Measurements from ENCODE around the gene SIPA1L2. TPM values are rescaled to one million over a fixed set of nuclear protein-coding genes. Genes with fewer than 3 reads are reported as not detected.

SIPA1L2 gene
- total RNA-seq, 4 donors from 2014 or later = 38.0 to 72.4 (median 44.6) TPM

DNA sequence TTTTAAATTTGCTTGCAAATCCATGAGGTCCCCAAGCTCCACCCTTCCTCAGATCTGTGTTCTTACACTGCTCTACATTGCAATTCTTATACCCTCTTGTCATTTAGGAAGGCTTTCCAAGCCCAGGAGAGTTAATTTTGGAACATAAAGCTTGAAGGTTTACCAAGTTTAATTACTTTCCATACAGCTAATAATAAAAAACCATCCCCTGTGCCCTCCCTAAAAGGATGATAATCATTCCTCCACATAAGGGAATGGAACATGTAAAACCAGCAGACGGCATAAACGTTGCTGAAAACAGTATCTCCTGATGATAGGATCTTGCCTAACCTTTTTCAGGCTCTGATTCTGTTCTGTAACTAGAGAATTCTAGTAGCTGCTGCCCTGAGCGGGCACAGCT is 23.9 kb upstream of the SIPA1L2 start:
- no peak for TF ChIP-seq POLR2A (IDR thresholded peaks at IDR 0.05)
- TF ChIP-seq, protein P1, sequence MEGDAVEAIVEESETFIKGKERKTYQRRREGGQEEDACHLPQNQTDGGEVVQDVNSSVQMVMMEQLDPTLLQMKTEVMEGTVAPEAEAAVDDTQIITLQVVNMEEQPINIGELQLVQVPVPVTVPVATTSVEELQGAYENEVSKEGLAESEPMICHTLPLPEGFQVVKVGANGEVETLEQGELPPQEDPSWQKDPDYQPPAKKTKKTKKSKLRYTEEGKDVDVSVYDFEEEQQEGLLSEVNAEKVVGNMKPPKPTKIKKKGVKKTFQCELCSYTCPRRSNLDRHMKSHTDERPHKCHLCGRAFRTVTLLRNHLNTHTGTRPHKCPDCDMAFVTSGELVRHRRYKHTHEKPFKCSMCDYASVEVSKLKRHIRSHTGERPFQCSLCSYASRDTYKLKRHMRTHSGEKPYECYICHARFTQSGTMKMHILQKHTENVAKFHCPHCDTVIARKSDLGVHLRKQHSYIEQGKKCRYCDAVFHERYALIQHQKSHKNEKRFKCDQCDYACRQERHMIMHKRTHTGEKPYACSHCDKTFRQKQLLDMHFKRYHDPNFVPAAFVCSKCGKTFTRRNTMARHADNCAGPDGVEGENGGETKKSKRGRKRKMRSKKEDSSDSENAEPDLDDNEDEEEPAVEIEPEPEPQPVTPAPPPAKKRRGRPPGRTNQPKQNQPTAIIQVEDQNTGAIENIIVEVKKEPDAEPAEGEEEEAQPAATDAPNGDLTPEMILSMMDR (IDR thresholded peaks at IDR 0.05) = no peak
- Histone ChIP-seq H3K27ac (no peak overlapping the region), H3K27me3 (no peaks in the 10 kb centered on the region), H3K4me1 (no peaks in the 10 kb centered on the region), H3K36me3 (no peaks in the 10 kb centered on the region), H3K9me3 (no peaks in the 10 kb centered on the region), H3K4me3 (no peak overlapping the region)
- DNase-seq = no peak

DNA sequence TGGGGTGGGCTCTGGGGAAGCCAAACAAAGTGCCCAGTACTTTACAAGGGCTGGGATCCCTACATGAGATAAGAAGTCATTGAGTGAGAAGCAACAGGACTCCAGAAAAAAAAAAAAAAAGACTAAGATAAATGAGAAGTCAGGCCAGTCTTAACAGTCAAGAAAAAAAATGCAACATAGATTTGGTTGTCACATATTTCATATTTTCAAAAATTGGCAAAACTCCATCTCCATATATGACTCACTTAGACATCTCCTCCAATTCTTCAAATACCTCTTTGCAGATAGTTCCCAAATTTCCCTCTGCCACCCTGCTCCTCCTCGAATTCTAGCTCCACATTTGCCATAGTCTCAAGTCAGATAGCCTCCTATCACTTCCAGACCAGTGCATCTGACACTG is 20.9 kb upstream of the SIPA1L2 start:
- H3K9me3 ChIP-seq = no peaks in the 10 kb centered on the region
- H3K36me3 ChIP-seq = no peaks in the 10 kb centered on the region
- H3K27ac ChIP-seq = no peak overlapping the region
- TF ChIP-seq, protein P1 (IDR thresholded peaks at IDR 0.05) = no peak
- no peak for TF ChIP-seq POLR2A (IDR thresholded peaks at IDR 0.05)
- no peak overlapping the region for H3K4me3 ChIP-seq
- no peaks in the 10 kb centered on the region for H3K27me3 ChIP-seq
- DNase-seq = no peak
- no peaks in the 10 kb centered on the region for H3K4me1 ChIP-seq

DNA sequence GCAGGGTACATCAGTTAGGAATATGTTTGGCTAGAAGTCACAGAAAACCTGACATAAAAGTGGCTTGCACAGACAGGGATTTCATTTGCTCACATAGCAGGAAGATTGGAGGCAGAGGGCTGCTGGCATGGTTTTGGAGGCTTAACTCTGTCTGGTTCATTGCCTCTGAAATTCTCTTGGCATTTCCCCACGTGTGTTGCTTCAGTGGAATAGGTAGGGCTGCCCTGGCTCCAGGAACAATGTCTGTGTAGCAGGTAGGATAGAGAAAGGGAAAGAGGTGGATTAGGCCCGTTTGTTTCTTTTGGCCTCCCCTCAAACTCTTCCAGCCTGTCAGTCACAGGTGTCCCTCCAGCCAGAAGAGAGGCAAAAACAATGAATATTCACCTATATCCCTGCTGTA is 20.5 kb upstream of the SIPA1L2 start:
- Histone ChIP-seq H3K27me3 (no peaks in the 10 kb centered on the region), H3K9me3 (no peaks in the 10 kb centered on the region), H3K4me1 (no peaks in the 10 kb centered on the region), H3K36me3 (no peaks in the 10 kb centered on the region), H3K4me3 (no peak overlapping the region), H3K27ac (no peak overlapping the region)
- no peak for DNase-seq
- TF ChIP-seq, protein P1 (IDR thresholded peaks at IDR 0.05) = no peak
- no peak for TF ChIP-seq POLR2A (IDR thresholded peaks at IDR 0.05)

DNA sequence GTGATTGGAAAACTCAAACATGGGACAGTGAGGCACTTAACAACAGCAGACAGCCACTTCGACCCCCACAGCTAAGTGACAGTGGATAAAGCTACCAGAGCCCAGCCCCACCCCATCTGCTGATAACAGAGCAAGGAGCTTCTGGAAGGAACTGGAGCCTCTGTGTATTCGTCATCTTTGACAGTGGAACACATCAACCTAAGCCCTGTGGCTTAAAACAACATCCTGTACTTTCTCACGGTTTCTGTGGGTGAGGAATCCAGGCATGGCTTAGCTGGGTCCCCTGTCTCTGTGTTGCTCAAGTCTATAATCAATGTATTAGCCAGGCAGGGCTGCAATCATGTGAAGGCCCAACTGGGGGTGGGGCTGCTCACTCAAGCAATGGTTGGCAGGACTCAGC is 18.4 kb upstream of the SIPA1L2 start:
- no peaks in the 10 kb centered on the region for H3K36me3 ChIP-seq
- H3K27ac ChIP-seq = no peak overlapping the region
- no peaks in the 10 kb centered on the region for H3K4me1 ChIP-seq
- TF ChIP-seq POLR2A (IDR thresholded peaks at IDR 0.05) = no peak
- TF ChIP-seq, protein P1 (IDR thresholded peaks at IDR 0.05) = no peak
- DNase-seq = no peak
- H3K27me3 ChIP-seq = no peaks in the 10 kb centered on the region
- H3K9me3 ChIP-seq = no peaks in the 10 kb centered on the region
- H3K4me3 ChIP-seq = no peak overlapping the region

DNA sequence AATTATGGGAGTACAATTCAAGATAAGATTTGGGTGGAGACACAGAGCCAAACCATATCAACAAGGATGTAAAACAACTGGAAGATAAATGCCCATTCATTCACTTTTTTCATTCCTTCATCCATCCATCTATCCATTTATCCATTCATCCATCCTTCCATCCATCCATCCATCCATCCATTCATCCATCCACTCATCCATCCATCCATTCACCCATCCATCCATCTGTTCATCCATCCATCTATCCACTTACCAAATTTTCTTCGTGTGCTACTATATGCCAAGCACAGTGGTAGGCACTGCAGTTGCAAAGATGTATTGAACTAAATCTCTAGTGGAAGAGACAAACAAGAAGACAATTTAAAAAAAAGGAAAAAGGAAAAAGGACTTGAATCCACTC is 14.3 kb upstream of the SIPA1L2 start:
- Histone ChIP-seq H3K27me3 (no peaks in the 10 kb centered on the region), H3K9me3 (no peaks in the 10 kb centered on the region), H3K36me3 (no peaks in the 10 kb centered on the region), H3K4me3 (no peak overlapping the region), H3K27ac (no peak overlapping the region), H3K4me1 (no peaks in the 10 kb centered on the region)
- TF ChIP-seq, protein P1 (IDR thresholded peaks at IDR 0.05) = no peak
- TF ChIP-seq POLR2A (IDR thresholded peaks at IDR 0.05) = no peak
- no peak for DNase-seq

DNA sequence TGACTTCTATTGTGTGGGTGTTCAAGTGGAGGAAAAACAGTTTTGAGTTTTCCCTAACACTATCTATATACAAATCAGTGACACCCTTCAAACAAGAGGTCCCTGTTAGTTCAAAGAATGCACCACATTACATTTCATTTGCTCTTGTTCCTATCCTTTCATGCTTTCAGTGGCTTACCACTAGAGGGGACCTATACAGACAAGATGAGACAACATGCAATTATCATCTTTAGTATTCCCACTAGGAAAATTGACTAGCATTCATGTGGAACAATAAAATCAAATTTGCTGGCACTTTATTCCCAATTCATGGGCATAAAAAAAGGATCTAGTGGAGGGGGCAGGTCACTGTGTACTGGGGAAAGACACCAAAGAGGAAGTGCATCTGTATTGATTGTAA is 13.3 kb upstream of the SIPA1L2 start:
- no peak overlapping the region for H3K4me3 ChIP-seq
- no peak overlapping the region for H3K27ac ChIP-seq
- no peaks in the 10 kb centered on the region for H3K4me1 ChIP-seq
- no peak for DNase-seq
- no peaks in the 10 kb centered on the region for H3K27me3 ChIP-seq
- H3K9me3 ChIP-seq = no peaks in the 10 kb centered on the region
- no peaks in the 10 kb centered on the region for H3K36me3 ChIP-seq
- no peak for TF ChIP-seq POLR2A (IDR thresholded peaks at IDR 0.05)
- TF ChIP-seq, protein P1 (IDR thresholded peaks at IDR 0.05) = peak in 1 of 6 experiments; percentile 15

All from Peyer's patch (tissue), 4 donors.